Measurements from ENCODE around the gene JMJD8. TPM values are rescaled to one million over a fixed set of nuclear protein-coding genes. Genes with fewer than 3 reads are reported as not detected.

The JMJD8 gene
- total RNA-seq, 1 experiment from 2014 or later: 81.3 TPM

- no peaks in the 10 kb centered on the region for H3K36me3 ChIP-seq (ENCODE audit: low read depth, low read length)
- H3K27me3 ChIP-seq (ENCODE audit: low read length): peaks cover 33% of the 10 kb centered on the region
- ChIA-PET CTCF (no interaction called here), POLR2A (ENCODE audit: unreplicated experiment) (interaction anchor here (0.5 to 0.9 kb wide), 2 partner anchors 16 to 636 kb away, joined by 6 to 12 read pairs; no protein-coding TSS in a partner anchor)
- no peak overlapping the region for H3K4me2 ChIP-seq (ENCODE audit: low read length)
- ATAC-seq: no peak
- DNase-seq: no peak
- H3F3A ChIP-seq (ENCODE audit: low read length, unreplicated experiment): no peaks in the 10 kb centered on the region
- H3K27ac ChIP-seq (ENCODE audit: low read length): no peak overlapping the region
- H3K9ac ChIP-seq (ENCODE audit: low read length): no peak overlapping the region
- no peak overlapping the region for H3K4me3 ChIP-seq (ENCODE audit: low read length)
- no TSS peak for BruUV-seq (replicated peaks)
- H3K4me1 ChIP-seq (ENCODE audit: insufficient read depth, low read length): peaks cover 4% of the 10 kb centered on the region; the same call in 1 of the 2 replicates
- H4K20me1 ChIP-seq (ENCODE audit: low read length): no peaks in the 10 kb centered on the region
- intact Hi-C loops (cut with micrococcal nuclease): no loop called here
- H3K9me3 ChIP-seq (ENCODE audit: low read length): no peaks in the 10 kb centered on the region
- H3K79me2 ChIP-seq (ENCODE audit: low read length): no peaks in the 10 kb centered on the region
- no peaks in the 10 kb centered on the region for H3K9me2 ChIP-seq (replicated peaks; ENCODE audit: low read length)
- H2AFZ ChIP-seq (ENCODE audit: low read length): no peak overlapping the region
- no peak for TF ChIP-seq EZH2 (IDR thresholded peaks at IDR 0.05; ENCODE audit: low read length, unreplicated experiment)
- TF ChIP-seq, protein P1, sequence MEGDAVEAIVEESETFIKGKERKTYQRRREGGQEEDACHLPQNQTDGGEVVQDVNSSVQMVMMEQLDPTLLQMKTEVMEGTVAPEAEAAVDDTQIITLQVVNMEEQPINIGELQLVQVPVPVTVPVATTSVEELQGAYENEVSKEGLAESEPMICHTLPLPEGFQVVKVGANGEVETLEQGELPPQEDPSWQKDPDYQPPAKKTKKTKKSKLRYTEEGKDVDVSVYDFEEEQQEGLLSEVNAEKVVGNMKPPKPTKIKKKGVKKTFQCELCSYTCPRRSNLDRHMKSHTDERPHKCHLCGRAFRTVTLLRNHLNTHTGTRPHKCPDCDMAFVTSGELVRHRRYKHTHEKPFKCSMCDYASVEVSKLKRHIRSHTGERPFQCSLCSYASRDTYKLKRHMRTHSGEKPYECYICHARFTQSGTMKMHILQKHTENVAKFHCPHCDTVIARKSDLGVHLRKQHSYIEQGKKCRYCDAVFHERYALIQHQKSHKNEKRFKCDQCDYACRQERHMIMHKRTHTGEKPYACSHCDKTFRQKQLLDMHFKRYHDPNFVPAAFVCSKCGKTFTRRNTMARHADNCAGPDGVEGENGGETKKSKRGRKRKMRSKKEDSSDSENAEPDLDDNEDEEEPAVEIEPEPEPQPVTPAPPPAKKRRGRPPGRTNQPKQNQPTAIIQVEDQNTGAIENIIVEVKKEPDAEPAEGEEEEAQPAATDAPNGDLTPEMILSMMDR (conservative IDR thresholded peaks at IDR 0.05; ENCODE audit: low read depth, low read length): no peak
- TF ChIP-seq EZH2phosphoT487 (IDR thresholded peaks at IDR 0.05; ENCODE audit: borderline replicate concordance, low read length): no peak
These were observed 23.0 kb upstream of the JMJD8 start for GRCh38 chr16:707062-707538.

DNA sequence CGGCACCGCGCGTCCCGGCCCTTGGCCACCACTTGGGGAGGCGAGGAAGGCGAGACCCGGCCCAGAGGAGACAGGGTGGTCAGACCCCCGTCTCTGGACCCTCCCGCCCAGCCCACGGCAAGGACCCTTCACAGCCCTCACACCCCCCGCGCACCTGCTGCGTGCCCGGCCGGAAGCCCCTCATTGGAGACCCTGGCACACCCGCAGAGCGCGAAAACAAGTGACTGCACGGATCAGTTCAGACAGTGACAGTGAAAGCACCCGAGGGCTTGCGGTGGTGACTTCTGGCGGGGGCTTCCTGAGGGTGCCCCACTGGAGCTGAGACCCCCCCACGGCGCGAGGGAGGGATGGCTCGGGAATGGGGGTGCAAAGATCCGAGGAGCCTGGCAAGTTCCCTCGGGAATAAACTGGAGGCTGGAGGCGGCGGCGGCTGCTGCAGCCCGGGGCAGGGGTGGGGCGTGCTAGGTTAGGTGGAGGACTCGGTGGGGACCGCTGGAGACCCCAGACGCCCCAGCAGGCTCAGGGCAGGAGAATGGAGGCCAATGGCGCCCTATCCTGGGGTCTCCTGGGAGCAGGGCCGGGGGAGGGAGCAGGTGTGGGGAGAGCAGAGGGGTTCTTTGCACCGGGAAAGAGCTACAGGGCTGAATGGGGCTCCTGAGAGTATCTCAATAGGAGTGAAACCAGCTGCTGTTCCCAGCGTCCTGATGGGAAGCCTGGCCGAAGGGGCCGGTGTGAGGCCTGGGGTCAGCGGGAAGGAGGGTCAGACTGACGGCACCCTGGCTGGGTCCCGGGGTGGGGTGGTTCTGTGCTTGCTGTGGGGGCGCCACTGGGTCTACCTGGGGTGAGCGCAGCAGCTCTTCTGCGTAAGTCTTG, 22.3 kb upstream of the JMJD8 start:
- no peak for ATAC-seq

More for the DNA sequence above, 22.3 kb upstream of the JMJD8 start:
- H2AFZ ChIP-seq (ENCODE audit: low read length): no peak overlapping the region
- no peaks in the 10 kb centered on the region for H3F3A ChIP-seq (ENCODE audit: low read length, unreplicated experiment)
- DNase-seq: no peak
- H3K9ac ChIP-seq (ENCODE audit: low read length): no peak overlapping the region
- peaks cover 33% of the 10 kb centered on the region for H3K27me3 ChIP-seq (ENCODE audit: low read length)
- H3K79me2 ChIP-seq (ENCODE audit: low read length): no peaks in the 10 kb centered on the region
- intact Hi-C loops (cut with micrococcal nuclease): no loop called here
- CTCF ChIA-PET: no interaction called here
- TF ChIP-seq, protein P1 (conservative IDR thresholded peaks at IDR 0.05; ENCODE audit: low read depth, low read length): no peak
- TF ChIP-seq EZH2 (IDR thresholded peaks at IDR 0.05; ENCODE audit: low read length, unreplicated experiment) (no peak), EZH2phosphoT487 (IDR thresholded peaks at IDR 0.05; ENCODE audit: borderline replicate concordance, low read length) (no peak)
- BruUV-seq (replicated peaks): no TSS peak
- H4K20me1 ChIP-seq (ENCODE audit: low read length): no peaks in the 10 kb centered on the region
- POLR2A ChIA-PET (ENCODE audit: unreplicated experiment): no interaction called here
- H3K9me3 ChIP-seq (ENCODE audit: low read length): no peaks in the 10 kb centered on the region
- H3K4me3 ChIP-seq (ENCODE audit: low read length): peak overlapping the region; percentile 32; the same call in 1 of the 2 replicates
- H3K36me3 ChIP-seq (ENCODE audit: low read depth, low read length): no peaks in the 10 kb centered on the region
- H3K27ac ChIP-seq (ENCODE audit: low read length): no peak overlapping the region
- no peaks in the 10 kb centered on the region for H3K9me2 ChIP-seq (replicated peaks; ENCODE audit: low read length)
- peak overlapping the region; percentile 57 for H3K4me2 ChIP-seq (ENCODE audit: low read length)
- peaks cover 3% of the 10 kb centered on the region; the same call in 1 of the 2 replicates for H3K4me1 ChIP-seq (ENCODE audit: insufficient read depth, low read length)

All from PC-3 (cell line).